SK-N-SH (cell line): Measurements from ENCODE around the gene WDFY1.

ENCODE experiments used
- CTCF ChIP-seq: fragments of 200-600 bp; sonication (generic); IDR thresholded peaks from 2 replicates; pipeline ENCODE4 v1.6.1; 2017; ENCODE audit warnings: antibody characterized with exemption, mild to moderate bottlenecking, moderate library complexity
- ELF1 ChIP-seq: IDR thresholded peaks from 2 replicates; pipeline ENCODE4 v1.4.0; 2012
- EP300 ChIP-seq, 2 experiments: IDR thresholded peaks; 2 replicates each; pipeline versions ENCODE4 v1.4.0 to v1.6.1; 2012; ENCODE audit warnings: borderline replicate concordance in 1 of 2, low read depth in 1 of 2, low read length in 1 of 2
- JUND ChIP-seq: IDR thresholded peaks from 2 replicates; pipeline ENCODE4 v1.4.0; 2012
- RAD21 ChIP-seq: IDR thresholded peaks from 2 replicates; pipeline ENCODE4 v1.6.1; 2012; ENCODE audit warnings: mild to moderate bottlenecking, low read length
- TAF1 ChIP-seq: IDR thresholded peaks from 2 replicates; pipeline ENCODE4 v1.6.1; 2012; ENCODE audit warnings: low read depth, mild to moderate bottlenecking, low read length, moderate library complexity, borderline replicate concordance

GRCh38 chr2:223882715-223883114 is 62.4 kb downstream of the WDFY1 start:
- TF ChIP-seq CTCF (no peak), EP300 (IDR thresholded peaks at IDR 0.05; ENCODE audit: borderline replicate concordance in 1 of 2, low read depth in 1 of 2, low read length in 1 of 2) (no peak), JUND (no peak), RAD21 (no peak), TAF1 (no peak), ELF1 (no peak)
